ENCODE measurements around the gene LARGE1.

- TF ChIP-seq RAD21 (IDR thresholded peaks at IDR 0.05 in 1 of 2, conservative IDR thresholded peaks at IDR 0.05 in 1 of 2; ENCODE audit: low read depth in 2 of 2, low read length in 2 of 2) (no peak), POLR2AphosphoS5 (IDR thresholded peaks at IDR 0.05; ENCODE audit: low read depth, low read length) (no peak), CTCF (IDR thresholded peaks at IDR 0.05; ENCODE audit: control extremely low read depth in 1 of 3, insufficient read depth in 1 of 3, low read depth in 1 of 3, low read length in 3 of 3) (no peak), SIN3A (conservative IDR thresholded peaks at IDR 0.05 in 1 of 2, IDR thresholded peaks at IDR 0.05 in 1 of 2; ENCODE audit: low read depth in 1 of 2, low read length in 2 of 2) (no peak), YY1 (IDR thresholded peaks at IDR 0.05; ENCODE audit: low read depth, low read length) (no peak), GABPA (IDR thresholded peaks at IDR 0.05; ENCODE audit: borderline replicate concordance, insufficient read depth, low read length) (no peak), SP1 (IDR thresholded peaks at IDR 0.05; ENCODE audit: low read depth, low read length) (no peak)
These were observed 453.2 kb downstream of the LARGE1 start for GRCh38 chr22:33467080-33467479.
